Smooth muscle cell (in vitro differentiated cells): ENCODE measurements around the gene DENND4A. TPM values are rescaled to one million over a fixed set of nuclear protein-coding genes. Genes with fewer than 3 reads are reported as not detected.

Experiments
- DNase-seq: peaks from one replicate; lab custom pipeline; 2025; ENCODE audit not compliant: unreplicated experiment; lab: John Stamatoyannopoulos, UW
- H2AFZ ChIP-seq: fragments of 200-600 bp; sonication (generic); 2 replicates; pipeline ENCODE4 v1.6.0; 2016; ENCODE audit warnings: antibody characterized with exemption, low read depth, mild to moderate bottlenecking
- H3F3A ChIP-seq: fragments of 200-600 bp; sonication (generic); 2 replicates; pipeline ENCODE4 v1.6.0; 2017; ENCODE audit warnings: antibody characterized with exemption, low read depth
- H3K27ac ChIP-seq: fragments of 200-600 bp; sonication (generic); 2 replicates; pipeline ENCODE4 v1.5.1; 2016; ENCODE audit warnings: low read depth, mild to moderate bottlenecking
- H3K27me3 ChIP-seq: fragments of 200-600 bp; sonication (generic); 2 replicates; pipeline ENCODE4 v1.6.1; 2016; ENCODE audit warnings: low read depth, mild to moderate bottlenecking
- H3K36me3 ChIP-seq: fragments of 200-600 bp; sonication (generic); 2 replicates; pipeline ENCODE4 v1.5.1; 2016; ENCODE audit warnings: low read depth
- H3K4me1 ChIP-seq: fragments of 200-600 bp; sonication (generic); 2 replicates; pipeline ENCODE4 v1.5.1; 2016; ENCODE audit warnings: low read depth
- H3K4me2 ChIP-seq: fragments of 200-600 bp; sonication (generic); 2 replicates; pipeline ENCODE4 v1.6.0; 2016; ENCODE audit warnings: mild to moderate bottlenecking
- H3K4me3 ChIP-seq: fragments of 200-600 bp; sonication (generic); 2 replicates; pipeline ENCODE4 v1.5.1; 2016; ENCODE audit warnings: mild to moderate bottlenecking
- H3K79me2 ChIP-seq: fragments of 200-600 bp; sonication (generic); 2 replicates; pipeline ENCODE4 v1.6.0; 2016; ENCODE audit warnings: low read depth, mild to moderate bottlenecking
- H3K9ac ChIP-seq: fragments of 200-600 bp; sonication (generic); 2 replicates; pipeline ENCODE4 v1.6.0; 2016; ENCODE audit warnings: low read depth
- H3K9me3 ChIP-seq: fragments of 200-600 bp; sonication (generic); replicated peaks from 2 replicates; pipeline ENCODE4 v1.5.1; 2016; ENCODE audit warnings: low read depth
- H4K20me1 ChIP-seq: fragments of 200-600 bp; sonication (generic); 2 replicates; pipeline ENCODE4 v1.6.0; 2016; ENCODE audit warnings: low read depth
- CTCF ChIP-seq: fragments of 200-600 bp; sonication (generic); IDR thresholded peaks from 2 replicates; pipeline ENCODE4 v1.5.1; 2017; ENCODE audit warnings: borderline replicate concordance, mild to moderate bottlenecking, antibody characterized with exemption; ENCODE audit not compliant: insufficient read depth, poor library complexity, severe bottlenecking
- WGBS: methylation state at CpG from one replicate; pipeline ENCODE4 v1.1.7; 2016; ENCODE audit warnings: low lambda C conversion rate; 5-methylcytosine and 5-hydroxymethylcytosine counted together
- polyA plus RNA-seq: library from polyadenylated mRNA; unstranded; fragments of >200 nt; fragmentation: Nextera tagmentation; extraction: Ambion mirVana; gene quantifications from 2 replicates; pipeline ENCODE4 v1.2.1, GENCODE V29; 2016
- total RNA-seq: library from RNA; depleted of rRNA; stranded (reverse); fragments of >200 nt; gene quantifications from 2 replicates; pipeline ENCODE4 v1.2.3, GENCODE V29; 2014

Gene DENND4A
- total and polyA plus RNA-seq, 2 experiments from 2014 or later: 3.4 to 16.5 TPM

GRCh38 chr15:65761210-65761926, 30.7 kb downstream of the DENND4A start:
- Histone ChIP-seq H3K4me2 (no peak overlapping the region), H4K20me1 (peaks cover 12% of the 10 kb centered on the region)
- 96% methylated on average over 2 of the region's 2 CpGs for WGBS

GRCh38 chr15:65759441-65759840, 32.7 kb downstream of the DENND4A start:
- Histone ChIP-seq H3F3A (no peaks in the 10 kb centered on the region), H3K27me3 (no peaks in the 10 kb centered on the region), H3K4me1 (no peaks in the 10 kb centered on the region), H3K27ac (no peak overlapping the region), H2AFZ (no peak overlapping the region), H3K4me2 (no peak overlapping the region), H3K4me3 (no peak overlapping the region), H3K79me2 (no peaks in the 10 kb centered on the region), H3K36me3 (no peaks in the 10 kb centered on the region), H3K9ac (no peak overlapping the region), H3K9me3 (no peaks in the 10 kb centered on the region), H4K20me1 (peaks cover 7% of the 10 kb centered on the region)
- WGBS: 98% methylated on average over 5 of the region's 5 CpGs
- DNase-seq: no peak
- TF ChIP-seq CTCF: no peak

More at GRCh38 chr15:65761210-65761926, 30.7 kb downstream of the DENND4A start:
- Histone ChIP-seq H3K79me2 (no peaks in the 10 kb centered on the region), H3K27me3 (no peaks in the 10 kb centered on the region), H3K4me1 (no peaks in the 10 kb centered on the region), H3K4me3 (no peak overlapping the region), H3K27ac (no peak overlapping the region), H3K36me3 (no peaks in the 10 kb centered on the region), H3K9ac (no peak overlapping the region), H3K9me3 (no peaks in the 10 kb centered on the region), H3F3A (no peaks in the 10 kb centered on the region), H2AFZ (no peak overlapping the region)
- DNase-seq: no peak
- no peak for TF ChIP-seq CTCF

GRCh38 chr15:65758242-65758641, 33.9 kb downstream of the DENND4A start:
- H3K4me3 ChIP-seq: no peak overlapping the region
- no peaks in the 10 kb centered on the region for H3K9me3 ChIP-seq
- TF ChIP-seq CTCF: no peak
- no peak overlapping the region for H2AFZ ChIP-seq
- H4K20me1 ChIP-seq: peaks cover 11% of the 10 kb centered on the region
- H3K27ac ChIP-seq: no peak overlapping the region
- no peaks in the 10 kb centered on the region for H3K4me1 ChIP-seq
- WGBS: 96% methylated on average over 5 of the region's 5 CpGs
- H3K36me3 ChIP-seq: no peaks in the 10 kb centered on the region
- H3K9ac ChIP-seq: no peak overlapping the region
- DNase-seq: no peak
- no peaks in the 10 kb centered on the region for H3K27me3 ChIP-seq
- H3K79me2 ChIP-seq: no peaks in the 10 kb centered on the region
- no peak overlapping the region for H3K4me2 ChIP-seq
- H3F3A ChIP-seq: no peaks in the 10 kb centered on the region

- H3K4me1 ChIP-seq: no peaks in the 10 kb centered on the region
- no peak for DNase-seq
- H3K4me2 ChIP-seq: no peak overlapping the region
- H3F3A ChIP-seq: no peaks in the 10 kb centered on the region
- H3K27me3 ChIP-seq: no peaks in the 10 kb centered on the region
- no peaks in the 10 kb centered on the region for H3K79me2 ChIP-seq
- WGBS: 90% methylated on average over 2 of the region's 2 CpGs
- no peak overlapping the region for H2AFZ ChIP-seq
- H3K4me3 ChIP-seq: no peak overlapping the region
- H3K36me3 ChIP-seq: no peaks in the 10 kb centered on the region
- peaks cover 11% of the 10 kb centered on the region for H4K20me1 ChIP-seq
- no peak overlapping the region for H3K9ac ChIP-seq
- TF ChIP-seq CTCF: no peak
- H3K27ac ChIP-seq: no peak overlapping the region
- no peaks in the 10 kb centered on the region for H3K9me3 ChIP-seq
Observed at GRCh38 chr15:65757256-65757655, 34.8 kb downstream of the DENND4A start.
